ENCODE data around the gene SKOR2. TPM values are rescaled to one million over a fixed set of nuclear protein-coding genes. Genes with fewer than 3 reads are reported as not detected.

Gene SKOR2
- total and polyA plus RNA-seq, 2 experiments from 2014 or later = not detected

DNA sequence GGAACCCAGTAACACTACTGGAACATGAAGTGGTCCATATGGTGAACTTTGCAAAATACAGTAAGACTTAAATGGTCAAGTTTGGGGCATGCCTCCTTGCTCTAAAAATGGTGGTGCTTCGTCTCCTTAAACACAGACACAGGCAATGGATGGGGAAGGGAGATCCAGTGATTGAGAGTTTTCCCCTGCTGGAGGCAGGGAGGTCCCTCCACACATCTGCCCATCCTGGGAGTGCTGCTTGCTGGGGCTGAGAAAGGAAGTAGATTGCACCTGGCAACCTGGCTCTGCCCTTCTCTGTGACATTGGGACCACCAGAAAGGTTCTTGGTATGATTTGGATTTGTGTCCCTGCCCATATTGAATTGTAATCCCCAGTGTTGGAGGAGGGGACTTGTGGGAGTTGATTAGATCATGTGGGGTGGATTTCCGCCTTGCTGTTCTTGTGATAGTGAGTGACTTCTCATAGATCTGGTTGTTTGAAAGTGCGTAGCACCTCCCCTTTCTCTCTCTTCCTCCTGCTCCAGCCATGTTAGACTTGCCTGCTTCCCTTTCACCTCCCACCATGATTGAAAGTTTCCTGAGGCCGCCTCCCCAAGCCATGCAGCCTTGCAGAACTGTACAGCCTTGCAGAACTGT, 35.4 kb upstream of the SKOR2 start:
- Histone ChIP-seq H3K4me3 (no peak overlapping the region), H3K36me3 (no peaks in the 10 kb centered on the region), H3K27ac (no peak overlapping the region), H3K27me3 (no peaks in the 10 kb centered on the region), H3K4me1 (ENCODE audit: low read depth) (no peaks in the 10 kb centered on the region), H3K9me3 (ENCODE audit: low read depth) (no peaks in the 10 kb centered on the region)
- TF ChIP-seq, protein P1, sequence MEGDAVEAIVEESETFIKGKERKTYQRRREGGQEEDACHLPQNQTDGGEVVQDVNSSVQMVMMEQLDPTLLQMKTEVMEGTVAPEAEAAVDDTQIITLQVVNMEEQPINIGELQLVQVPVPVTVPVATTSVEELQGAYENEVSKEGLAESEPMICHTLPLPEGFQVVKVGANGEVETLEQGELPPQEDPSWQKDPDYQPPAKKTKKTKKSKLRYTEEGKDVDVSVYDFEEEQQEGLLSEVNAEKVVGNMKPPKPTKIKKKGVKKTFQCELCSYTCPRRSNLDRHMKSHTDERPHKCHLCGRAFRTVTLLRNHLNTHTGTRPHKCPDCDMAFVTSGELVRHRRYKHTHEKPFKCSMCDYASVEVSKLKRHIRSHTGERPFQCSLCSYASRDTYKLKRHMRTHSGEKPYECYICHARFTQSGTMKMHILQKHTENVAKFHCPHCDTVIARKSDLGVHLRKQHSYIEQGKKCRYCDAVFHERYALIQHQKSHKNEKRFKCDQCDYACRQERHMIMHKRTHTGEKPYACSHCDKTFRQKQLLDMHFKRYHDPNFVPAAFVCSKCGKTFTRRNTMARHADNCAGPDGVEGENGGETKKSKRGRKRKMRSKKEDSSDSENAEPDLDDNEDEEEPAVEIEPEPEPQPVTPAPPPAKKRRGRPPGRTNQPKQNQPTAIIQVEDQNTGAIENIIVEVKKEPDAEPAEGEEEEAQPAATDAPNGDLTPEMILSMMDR (IDR thresholded peaks at IDR 0.05; ENCODE audit: low read depth, low read length) = no peak
- DNase-seq (ENCODE audit: low read depth in 1 of 2, low spot score in 1 of 2) = no peak

DNA sequence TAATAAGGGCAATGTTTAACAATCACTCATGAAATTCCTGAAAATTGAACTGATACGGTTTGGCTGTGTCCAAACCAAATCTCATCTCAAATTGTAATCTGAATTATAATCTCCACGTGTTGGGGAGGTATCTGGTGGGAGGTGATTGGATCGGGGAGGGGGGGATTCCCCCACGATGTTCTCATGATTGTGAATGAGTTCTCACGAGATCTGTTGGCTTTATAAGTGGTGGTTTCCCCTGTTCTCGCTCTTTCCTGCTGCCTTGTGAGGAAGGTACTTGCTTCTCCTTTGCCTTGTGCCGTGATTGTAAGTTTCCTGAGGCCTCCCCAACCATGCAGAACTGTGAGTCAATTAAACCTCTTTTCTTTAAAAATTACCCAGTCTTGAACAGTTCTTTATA, 34.0 kb upstream of the SKOR2 start:
- Histone ChIP-seq H3K4me3 (no peak overlapping the region), H3K4me1 (ENCODE audit: low read depth) (no peaks in the 10 kb centered on the region), H3K36me3 (no peaks in the 10 kb centered on the region), H3K27ac (no peak overlapping the region), H3K9me3 (ENCODE audit: low read depth) (no peaks in the 10 kb centered on the region), H3K27me3 (no peaks in the 10 kb centered on the region)
- TF ChIP-seq, protein P1 (IDR thresholded peaks at IDR 0.05; ENCODE audit: low read depth, low read length) = no peak
- no peak for DNase-seq (ENCODE audit: low read depth in 1 of 2, low spot score in 1 of 2)

DNA sequence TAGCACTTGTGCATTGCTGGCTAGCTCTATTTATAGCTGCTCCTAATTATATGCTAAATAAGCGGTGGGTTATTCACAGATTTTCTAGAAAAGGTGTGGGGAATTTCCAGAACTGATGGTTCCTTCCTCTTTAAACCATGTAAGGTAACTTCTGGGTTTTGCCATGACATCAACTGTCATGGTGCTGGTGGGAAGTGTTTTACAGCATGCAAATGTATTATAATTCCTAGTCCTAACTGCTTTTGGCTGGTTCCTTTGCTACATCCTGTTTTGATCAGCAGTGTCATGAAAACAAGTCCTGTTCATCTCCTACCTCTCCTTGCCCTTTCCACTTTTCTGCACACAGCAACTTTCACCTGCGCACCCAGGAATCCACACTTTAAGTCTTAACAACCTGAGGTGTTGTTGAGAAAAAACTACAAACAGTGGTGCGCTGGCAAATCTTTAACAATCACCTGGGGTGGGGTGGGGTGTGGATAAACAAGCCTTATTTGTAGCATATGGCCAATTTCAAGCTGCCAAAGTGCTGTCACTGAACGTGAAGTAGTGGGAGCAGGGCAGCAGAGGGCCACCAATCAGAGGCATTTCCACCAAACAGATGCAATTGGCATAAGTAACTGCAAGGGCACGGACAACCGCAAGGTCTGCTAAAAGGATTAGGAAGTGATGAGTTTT, 33.4 kb upstream of the SKOR2 start:
- no peaks in the 10 kb centered on the region for H3K9me3 ChIP-seq (ENCODE audit: low read depth)
- TF ChIP-seq, protein P1 (IDR thresholded peaks at IDR 0.05; ENCODE audit: low read depth, low read length) = no peak
- no peak overlapping the region for H3K27ac ChIP-seq
- H3K36me3 ChIP-seq = no peaks in the 10 kb centered on the region
- H3K27me3 ChIP-seq = no peaks in the 10 kb centered on the region
- H3K4me1 ChIP-seq (ENCODE audit: low read depth) = no peaks in the 10 kb centered on the region
- H3K4me3 ChIP-seq = no peak overlapping the region
- no peak for DNase-seq (ENCODE audit: low read depth in 1 of 2, low spot score in 1 of 2)

DNA sequence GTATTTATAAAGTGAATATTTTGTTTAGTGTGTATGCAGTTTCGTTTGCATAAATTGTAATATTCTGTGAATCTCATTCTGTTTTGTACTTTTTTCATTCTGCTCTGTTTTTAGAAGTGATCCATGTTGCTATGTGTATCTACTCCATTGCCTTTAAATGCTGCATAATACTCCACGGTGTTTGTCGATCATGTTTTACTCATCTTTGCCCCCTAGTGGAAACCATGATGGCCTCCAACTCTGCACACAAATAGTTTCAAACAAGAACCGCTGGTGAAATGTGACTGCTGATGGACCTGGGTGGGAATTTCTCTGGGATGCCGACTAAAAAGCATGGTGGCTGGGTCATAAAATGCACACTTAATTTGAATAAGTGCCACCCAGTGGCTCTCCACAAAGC, 32.0 kb upstream of the SKOR2 start:
- TF ChIP-seq, protein P1 (IDR thresholded peaks at IDR 0.05; ENCODE audit: low read depth, low read length) = peak; percentile 50
- H3K27ac ChIP-seq = no peak overlapping the region
- H3K4me3 ChIP-seq = no peak overlapping the region
- no peaks in the 10 kb centered on the region for H3K4me1 ChIP-seq (ENCODE audit: low read depth)
- no peaks in the 10 kb centered on the region for H3K9me3 ChIP-seq (ENCODE audit: low read depth)
- no peaks in the 10 kb centered on the region for H3K36me3 ChIP-seq
- no peaks in the 10 kb centered on the region for H3K27me3 ChIP-seq
- peak; percentile 31 to 40 for DNase-seq (ENCODE audit: low read depth in 1 of 2, low spot score in 1 of 2)

DNA sequence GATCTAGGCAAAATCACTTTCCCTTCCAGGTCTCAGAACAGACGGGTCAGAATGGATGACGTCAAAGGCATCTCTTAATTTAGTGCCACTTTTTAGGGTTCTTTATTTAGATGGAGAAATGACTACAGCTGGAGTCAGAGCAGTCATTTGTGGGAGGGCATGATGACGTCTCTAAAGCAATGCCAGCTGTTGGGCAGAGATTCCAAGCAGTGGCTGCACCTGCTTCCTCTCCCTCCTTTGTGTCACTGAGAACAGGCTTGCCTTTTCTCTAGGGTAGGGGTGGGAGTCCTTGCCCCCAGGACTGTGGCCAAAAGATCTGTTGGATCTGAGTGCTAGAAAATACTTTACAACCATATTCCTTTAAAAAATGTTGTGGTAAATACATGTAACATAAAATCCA, 28.7 kb upstream of the SKOR2 start:
- TF ChIP-seq, protein P1 (IDR thresholded peaks at IDR 0.05; ENCODE audit: low read depth, low read length) = no peak
- Histone ChIP-seq H3K9me3 (ENCODE audit: low read depth) (no peaks in the 10 kb centered on the region), H3K27ac (no peak overlapping the region), H3K36me3 (no peaks in the 10 kb centered on the region), H3K27me3 (no peaks in the 10 kb centered on the region), H3K4me3 (no peak overlapping the region), H3K4me1 (ENCODE audit: low read depth) (no peaks in the 10 kb centered on the region)
- DNase-seq (ENCODE audit: low read depth in 1 of 2, low spot score in 1 of 2) = no peak

Data from cardiac muscle cell (in vitro differentiated cells and primary cell).